ENCODE results near the gene LDAH.

The LDAH gene

DNA sequence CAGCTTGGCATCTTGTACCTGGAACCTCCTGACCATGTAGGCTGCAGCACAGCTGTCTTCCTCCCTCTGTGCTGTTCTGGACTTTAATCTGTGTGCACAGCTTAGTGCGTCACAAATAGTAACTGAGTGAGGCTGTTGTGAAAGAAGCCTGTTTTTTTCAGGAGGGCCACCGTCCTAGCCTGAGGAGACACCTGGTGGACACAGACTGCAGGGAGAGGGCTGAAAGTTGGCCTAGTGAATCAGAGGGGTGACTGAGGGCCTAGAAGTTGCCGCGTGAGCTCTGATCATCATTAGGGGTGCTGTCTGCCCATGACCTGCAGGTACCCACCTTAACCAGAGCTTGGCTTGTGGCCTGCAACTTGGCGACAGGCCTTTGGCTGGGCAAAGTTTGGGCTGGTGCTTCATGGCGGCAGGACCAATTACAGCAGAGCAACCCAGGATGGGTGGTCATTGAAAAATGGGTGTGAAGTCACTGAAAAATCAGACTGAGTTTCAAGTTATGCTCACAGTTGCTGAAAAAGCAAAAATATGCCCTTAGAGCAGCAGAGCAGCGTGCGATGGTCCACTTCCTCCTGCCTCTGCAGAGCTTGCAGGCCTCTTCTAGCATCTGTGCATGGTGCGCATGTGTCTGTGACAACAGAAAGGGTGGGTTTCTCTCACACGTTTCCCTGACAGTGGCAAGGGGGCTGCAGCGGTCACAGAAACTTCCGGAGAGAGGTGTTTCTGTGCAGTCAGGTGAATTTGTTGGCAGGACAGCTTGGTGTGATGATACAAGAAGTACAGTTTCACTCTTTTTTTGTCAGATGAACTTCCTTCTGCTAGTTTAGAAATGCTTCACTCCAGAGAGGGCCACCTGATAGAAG lies 146.3 kb downstream of the LDAH start:
- DNase-seq: no peak
- H3K36me3 ChIP-seq (ENCODE audit: control insufficient read depth, insufficient read depth, low read length): no peaks in the 10 kb centered on the region
- H3K4me1 ChIP-seq (ENCODE audit: control insufficient read depth, insufficient read depth, low read length, poor library complexity, severe bottlenecking): no peaks in the 10 kb centered on the region
- H3K27me3 ChIP-seq (replicated peaks; ENCODE audit: control insufficient read depth, insufficient read depth, low read length, poor library complexity, severe bottlenecking): peaks cover 12% of the 10 kb centered on the region
- no peak overlapping the region for H3K4me3 ChIP-seq (ENCODE audit: insufficient read depth, low read depth, low read length, poor library complexity, severe bottlenecking)
- H3K27ac ChIP-seq (ENCODE audit: insufficient read depth, low read length, poor library complexity, severe bottlenecking): no peak overlapping the region
- H3K9me3 ChIP-seq (ENCODE audit: control insufficient read depth, low read length): no peaks in the 10 kb centered on the region

DNA sequence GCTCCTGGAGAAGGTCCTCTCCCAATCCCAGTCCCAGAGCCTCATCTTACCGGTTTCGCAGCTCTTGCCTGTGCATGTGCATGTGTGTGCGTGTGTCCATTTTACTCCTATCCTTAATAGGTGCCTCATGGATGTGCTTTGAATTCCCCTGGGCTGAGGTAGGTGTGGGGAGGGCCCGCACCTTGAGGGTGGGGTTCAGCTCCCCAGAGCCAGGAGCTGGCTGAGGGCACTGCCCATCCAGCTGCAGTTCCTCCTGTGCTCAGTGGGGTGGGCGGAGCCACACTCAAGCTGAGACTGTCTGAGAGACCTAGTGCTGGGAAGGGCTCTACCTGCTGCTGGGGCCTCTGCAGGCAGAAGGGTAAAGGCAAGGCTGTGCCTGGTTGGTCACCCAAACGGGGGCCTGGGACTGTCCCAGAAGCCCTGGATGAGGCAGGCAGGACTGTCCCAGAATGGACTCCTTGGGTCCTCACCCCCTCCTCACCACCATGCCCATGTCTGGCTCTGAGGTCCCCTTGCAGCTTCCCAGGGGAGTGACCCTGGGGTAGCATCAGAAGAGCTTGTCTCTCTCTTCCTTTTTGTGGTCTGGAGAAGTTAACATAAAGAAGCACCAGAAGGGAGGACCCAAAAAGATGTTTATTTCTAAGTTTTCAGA lies 147.1 kb downstream of the LDAH start:
- Histone ChIP-seq H3K4me1 (ENCODE audit: control insufficient read depth, insufficient read depth, low read length, poor library complexity, severe bottlenecking) (no peaks in the 10 kb centered on the region), H3K36me3 (ENCODE audit: control insufficient read depth, insufficient read depth, low read length) (no peaks in the 10 kb centered on the region), H3K27me3 (replicated peaks; ENCODE audit: control insufficient read depth, insufficient read depth, low read length, poor library complexity, severe bottlenecking) (peaks cover 12% of the 10 kb centered on the region), H3K27ac (ENCODE audit: insufficient read depth, low read length, poor library complexity, severe bottlenecking) (no peak overlapping the region), H3K9me3 (ENCODE audit: control insufficient read depth, low read length) (no peaks in the 10 kb centered on the region), H3K4me3 (ENCODE audit: insufficient read depth, low read depth, low read length, poor library complexity, severe bottlenecking) (no peak overlapping the region)
- no peak for DNase-seq

DNA sequence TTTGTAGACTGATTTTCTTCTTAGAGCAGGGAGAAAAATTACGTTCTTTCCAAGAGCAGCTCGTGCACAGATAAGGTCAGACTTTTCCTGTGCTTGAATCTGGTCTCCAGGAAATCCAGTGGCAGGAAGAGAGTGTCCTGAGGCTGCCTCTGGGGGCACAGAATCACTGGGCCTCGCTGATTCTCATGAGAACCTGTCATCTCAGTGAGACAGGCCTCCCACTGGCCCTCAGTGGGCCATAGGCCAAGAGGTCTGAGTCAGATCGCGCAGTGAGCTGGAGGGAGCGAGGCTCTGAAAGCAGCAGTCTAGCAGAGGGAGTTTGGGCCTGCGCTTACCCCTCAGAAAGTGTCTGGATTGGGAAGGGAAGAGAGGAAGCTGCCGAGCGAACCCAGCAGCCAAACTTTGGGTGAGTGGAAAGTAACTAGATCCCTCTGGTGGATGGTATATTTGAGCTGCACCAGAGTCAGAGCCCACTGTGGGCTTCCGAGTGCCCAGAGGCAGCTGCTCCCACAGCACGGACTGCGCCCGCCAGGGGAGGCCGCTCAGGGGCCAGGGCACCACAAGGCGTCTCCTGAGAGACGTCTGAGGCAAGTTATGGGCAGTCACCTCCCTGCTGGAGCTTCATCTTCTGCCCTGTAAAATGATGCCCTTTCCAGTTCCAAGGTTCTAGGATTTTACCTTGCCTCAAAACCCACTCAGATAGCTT lies 147.8 kb downstream of the LDAH start:
- Histone ChIP-seq H3K9me3 (ENCODE audit: control insufficient read depth, low read length) (no peaks in the 10 kb centered on the region), H3K4me1 (ENCODE audit: control insufficient read depth, insufficient read depth, low read length, poor library complexity, severe bottlenecking) (no peaks in the 10 kb centered on the region), H3K27ac (ENCODE audit: insufficient read depth, low read length, poor library complexity, severe bottlenecking) (no peak overlapping the region), H3K36me3 (ENCODE audit: control insufficient read depth, insufficient read depth, low read length) (no peaks in the 10 kb centered on the region), H3K4me3 (ENCODE audit: insufficient read depth, low read depth, low read length, poor library complexity, severe bottlenecking) (no peak overlapping the region), H3K27me3 (replicated peaks; ENCODE audit: control insufficient read depth, insufficient read depth, low read length, poor library complexity, severe bottlenecking) (peaks cover 16% of the 10 kb centered on the region)
- DNase-seq: no peak

DNA sequence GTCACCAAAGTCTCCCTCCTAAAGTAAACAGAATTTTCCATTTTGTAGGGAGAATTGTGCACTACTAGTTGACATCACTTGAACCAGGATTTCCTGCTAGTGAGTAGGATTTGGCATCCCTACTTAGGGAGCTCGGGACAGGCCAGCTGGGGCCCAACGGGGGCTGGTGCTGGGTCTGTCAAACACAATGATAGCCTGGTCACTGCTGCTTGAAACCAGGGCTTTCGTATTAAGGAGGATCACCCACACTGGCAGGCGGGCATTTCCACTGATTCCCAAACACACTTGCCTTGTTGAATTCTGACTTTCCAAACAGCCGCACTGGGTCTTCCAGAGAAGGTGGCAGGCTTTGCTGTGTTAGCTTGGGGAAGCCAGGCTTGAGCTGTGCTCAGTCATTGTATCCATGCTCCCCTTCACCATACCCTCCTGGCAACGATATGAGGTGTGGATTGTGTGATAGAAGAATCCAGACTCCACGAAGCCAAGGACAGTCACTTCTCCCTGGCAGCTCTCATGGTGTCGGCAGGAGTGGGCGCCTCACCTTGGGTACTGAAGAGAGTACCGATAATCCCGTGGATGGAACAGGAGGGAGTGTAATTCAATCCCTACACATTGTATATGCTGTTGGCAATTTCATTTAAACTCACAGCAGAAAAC lies 148.5 kb downstream of the LDAH start:
- H3K9me3 ChIP-seq (ENCODE audit: control insufficient read depth, low read length): no peaks in the 10 kb centered on the region
- H3K4me1 ChIP-seq (ENCODE audit: control insufficient read depth, insufficient read depth, low read length, poor library complexity, severe bottlenecking): peaks cover 2% of the 10 kb centered on the region
- H3K27me3 ChIP-seq (replicated peaks; ENCODE audit: control insufficient read depth, insufficient read depth, low read length, poor library complexity, severe bottlenecking): peaks cover 23% of the 10 kb centered on the region
- no peak overlapping the region for H3K27ac ChIP-seq (ENCODE audit: insufficient read depth, low read length, poor library complexity, severe bottlenecking)
- H3K4me3 ChIP-seq (ENCODE audit: insufficient read depth, low read depth, low read length, poor library complexity, severe bottlenecking): no peak overlapping the region
- no peak for DNase-seq
- no peaks in the 10 kb centered on the region for H3K36me3 ChIP-seq (ENCODE audit: control insufficient read depth, insufficient read depth, low read length)

DNA sequence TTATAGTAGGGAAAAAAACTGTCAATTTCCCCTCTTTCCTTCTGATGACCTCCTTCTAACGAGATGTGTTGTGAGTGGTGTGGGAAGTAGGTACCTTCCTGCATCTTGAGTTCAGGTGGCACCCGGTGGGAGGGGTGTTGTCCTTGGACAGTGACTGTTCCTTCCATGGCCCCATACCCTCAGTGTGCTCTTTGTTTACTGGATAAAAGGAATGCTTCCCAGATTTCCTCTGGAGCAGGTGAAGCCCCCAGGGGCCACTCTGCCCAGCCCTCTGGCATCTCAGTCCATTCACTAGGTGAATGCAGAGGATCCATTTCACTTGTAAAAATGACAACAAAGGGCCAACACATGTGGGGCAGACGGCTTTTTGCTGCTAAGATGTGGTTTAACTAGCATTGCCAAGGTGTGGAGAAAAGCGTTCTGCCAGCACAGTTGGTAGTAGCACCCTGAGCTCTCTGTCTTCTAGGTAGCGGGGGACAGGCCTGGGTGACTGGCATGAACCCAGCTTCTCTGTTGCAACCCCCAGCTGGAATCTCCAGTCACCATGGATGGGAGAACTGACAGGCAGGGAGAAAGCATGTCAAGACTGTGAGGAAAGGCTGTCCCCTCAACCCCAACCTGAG lies 149.1 kb downstream of the LDAH start:
- H3K4me1 ChIP-seq (ENCODE audit: control insufficient read depth, insufficient read depth, low read length, poor library complexity, severe bottlenecking): peaks cover 5% of the 10 kb centered on the region
- H3K27me3 ChIP-seq (replicated peaks; ENCODE audit: control insufficient read depth, insufficient read depth, low read length, poor library complexity, severe bottlenecking): peaks cover 28% of the 10 kb centered on the region

DNA sequence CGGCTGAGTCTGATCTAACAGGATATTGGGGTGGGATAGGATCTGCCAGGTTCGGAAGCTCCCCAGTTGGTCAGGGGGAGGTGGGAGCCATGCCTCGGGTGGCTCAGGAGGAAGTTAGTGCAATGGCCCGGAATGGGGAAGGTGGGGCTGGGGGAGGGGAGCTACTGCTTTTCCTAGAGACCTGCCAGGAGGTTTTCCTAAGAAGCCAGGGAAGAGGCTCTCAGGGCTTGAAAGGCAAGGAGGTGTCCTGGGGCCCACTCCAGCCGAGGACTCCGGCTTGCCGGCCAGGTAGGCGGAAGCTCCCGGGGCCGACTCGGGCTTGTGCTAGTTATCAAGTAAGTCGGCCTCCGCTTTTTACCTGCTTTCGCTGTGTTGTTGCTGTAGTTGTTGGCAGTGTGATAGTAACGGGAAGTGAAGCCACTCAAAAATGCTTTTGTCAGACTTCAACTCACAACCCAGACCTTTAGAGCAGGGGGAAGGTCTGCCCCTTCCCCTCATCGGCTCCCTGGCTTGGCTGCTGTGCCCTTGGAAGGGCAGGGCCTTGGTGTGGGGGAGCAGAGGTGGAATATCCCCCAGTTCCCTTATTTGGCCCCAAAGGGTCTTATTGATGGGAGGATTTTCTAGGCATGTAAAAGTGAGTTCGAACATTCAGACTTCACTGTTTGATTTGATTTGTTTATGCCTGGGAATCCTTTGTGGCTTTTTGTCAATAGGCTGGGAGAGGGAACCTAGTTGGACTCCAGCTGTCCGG lies 150.5 kb downstream of the LDAH start:
- Histone ChIP-seq H3K27me3 (replicated peaks; ENCODE audit: control insufficient read depth, insufficient read depth, low read length, poor library complexity, severe bottlenecking) (peaks cover 41% of the 10 kb centered on the region), H3K27ac (ENCODE audit: insufficient read depth, low read length, poor library complexity, severe bottlenecking) (no peak overlapping the region), H3K4me1 (ENCODE audit: control insufficient read depth, insufficient read depth, low read length, poor library complexity, severe bottlenecking) (peaks cover 10% of the 10 kb centered on the region), H3K36me3 (ENCODE audit: control insufficient read depth, insufficient read depth, low read length) (no peaks in the 10 kb centered on the region), H3K4me3 (ENCODE audit: insufficient read depth, low read depth, low read length, poor library complexity, severe bottlenecking) (no peak overlapping the region), H3K9me3 (ENCODE audit: control insufficient read depth, low read length) (no peaks in the 10 kb centered on the region)
- DNase-seq: no peak

More for the DNA sequence above, 149.1 kb downstream of the LDAH start:
- Histone ChIP-seq H3K36me3 (ENCODE audit: control insufficient read depth, insufficient read depth, low read length) (no peaks in the 10 kb centered on the region), H3K9me3 (ENCODE audit: control insufficient read depth, low read length) (no peaks in the 10 kb centered on the region), H3K4me3 (ENCODE audit: insufficient read depth, low read depth, low read length, poor library complexity, severe bottlenecking) (no peak overlapping the region), H3K27ac (ENCODE audit: insufficient read depth, low read length, poor library complexity, severe bottlenecking) (no peak overlapping the region)
- DNase-seq: no peak

DNA sequence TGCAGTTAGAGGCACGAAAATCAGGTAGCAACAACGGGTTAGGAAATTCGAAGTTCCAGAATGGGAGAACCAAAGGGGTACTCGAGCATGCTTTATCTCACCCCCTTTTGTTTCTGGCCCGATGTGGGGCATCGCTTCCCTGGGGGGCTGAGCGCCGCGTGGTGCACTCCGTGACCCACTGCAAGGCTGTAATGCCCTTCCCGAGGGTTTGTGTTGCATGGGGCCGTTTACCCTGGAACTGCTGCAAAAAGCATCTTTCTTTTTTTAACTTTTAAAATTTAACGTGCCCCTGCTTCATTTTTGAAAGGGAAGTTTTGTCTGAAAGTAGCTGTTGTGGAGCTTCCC lies 151.2 kb downstream of the LDAH start:
- Histone ChIP-seq H3K36me3 (ENCODE audit: control insufficient read depth, insufficient read depth, low read length) (no peaks in the 10 kb centered on the region), H3K4me1 (ENCODE audit: control insufficient read depth, insufficient read depth, low read length, poor library complexity, severe bottlenecking) (peaks cover 11% of the 10 kb centered on the region), H3K27me3 (replicated peaks; ENCODE audit: control insufficient read depth, insufficient read depth, low read length, poor library complexity, severe bottlenecking) (peaks cover 42% of the 10 kb centered on the region), H3K9me3 (ENCODE audit: control insufficient read depth, low read length) (no peaks in the 10 kb centered on the region), H3K27ac (ENCODE audit: insufficient read depth, low read length, poor library complexity, severe bottlenecking) (no peak overlapping the region), H3K4me3 (ENCODE audit: insufficient read depth, low read depth, low read length, poor library complexity, severe bottlenecking) (no peak overlapping the region)
- DNase-seq: no peak

DNA sequence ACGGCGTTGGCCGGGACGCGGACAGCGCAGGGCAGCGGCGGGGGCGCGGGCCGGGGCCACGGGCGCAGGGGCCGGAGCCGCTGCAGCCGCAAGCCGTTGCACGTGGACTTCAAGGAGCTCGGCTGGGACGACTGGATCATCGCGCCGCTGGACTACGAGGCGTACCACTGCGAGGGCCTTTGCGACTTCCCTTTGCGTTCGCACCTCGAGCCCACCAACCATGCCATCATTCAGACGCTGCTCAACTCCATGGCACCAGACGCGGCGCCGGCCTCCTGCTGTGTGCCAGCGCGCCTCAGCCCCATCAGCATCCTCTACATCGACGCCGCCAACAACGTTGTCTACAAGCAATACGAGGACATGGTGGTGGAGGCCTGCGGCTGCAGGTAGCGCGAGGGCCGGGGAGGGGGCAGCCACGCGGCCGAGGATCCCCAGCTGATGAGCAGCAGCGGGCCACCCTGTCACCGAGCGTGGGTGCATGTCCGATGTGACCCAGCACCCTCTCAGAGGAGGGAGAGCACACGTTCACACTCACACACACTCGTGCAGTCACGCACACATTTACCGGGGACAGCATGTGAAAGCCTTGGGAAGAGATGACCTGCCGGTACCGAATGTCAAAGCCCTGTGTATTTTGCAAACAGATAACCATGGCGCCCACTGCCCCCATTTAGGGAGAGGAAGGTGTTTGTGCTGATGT lies 151.7 kb downstream of the LDAH start:
- Histone ChIP-seq H3K4me1 (ENCODE audit: control insufficient read depth, insufficient read depth, low read length, poor library complexity, severe bottlenecking) (peaks cover 16% of the 10 kb centered on the region), H3K27ac (ENCODE audit: insufficient read depth, low read length, poor library complexity, severe bottlenecking) (no peak overlapping the region), H3K27me3 (replicated peaks; ENCODE audit: control insufficient read depth, insufficient read depth, low read length, poor library complexity, severe bottlenecking) (peaks cover 47% of the 10 kb centered on the region), H3K9me3 (ENCODE audit: control insufficient read depth, low read length) (no peaks in the 10 kb centered on the region), H3K36me3 (ENCODE audit: control insufficient read depth, insufficient read depth, low read length) (no peaks in the 10 kb centered on the region), H3K4me3 (ENCODE audit: insufficient read depth, low read depth, low read length, poor library complexity, severe bottlenecking) (no peak overlapping the region)
- no peak for DNase-seq

Data from effector memory CD4-positive, alpha-beta T cell (primary cell).